Measurements from ENCODE around the gene DENND11. TPM values are rescaled to one million over a fixed set of nuclear protein-coding genes. Genes with fewer than 3 reads are reported as not detected.

DENND11 gene
- total RNA-seq, 4 donors from 2014 or later = 12.4 to 28.4 (median 19.6) TPM

- DNase-seq (ENCODE audit: low spot score) (no peak), ATAC-seq (ENCODE audit: low FRiP score) (no peak)
- no peak for TF ChIP-seq CTCF (IDR thresholded peaks at IDR 0.05)
These were observed 13.1 kb upstream of the DENND11 start for GRCh38 chr7:141715018-141715417.

GRCh38 chr7:141714571-141714970, 12.6 kb upstream of the DENND11 start:
- no peak for TF ChIP-seq CTCF (IDR thresholded peaks at IDR 0.05)
- ATAC-seq (ENCODE audit: low FRiP score) = no peak
- no peak for DNase-seq (ENCODE audit: low spot score)

- ATAC-seq (ENCODE audit: low FRiP score) (no peak), DNase-seq (ENCODE audit: low spot score) (no peak)
- no peak for TF ChIP-seq CTCF (IDR thresholded peaks at IDR 0.05)
These were observed 11.9 kb upstream of the DENND11 start for GRCh38 chr7:141713890-141714289.

- TF ChIP-seq CTCF (IDR thresholded peaks at IDR 0.05) = no peak
- DNase-seq (ENCODE audit: low spot score) (no peak), ATAC-seq (ENCODE audit: low FRiP score) (no peak)
These were observed 10.8 kb upstream of the DENND11 start for GRCh38 chr7:141712603-141713255.

- ATAC-seq (ENCODE audit: low FRiP score) = no peak
- TF ChIP-seq CTCF (IDR thresholded peaks at IDR 0.05) = no peak
- no peak for DNase-seq (ENCODE audit: low spot score)
These were observed 8.3 kb upstream of the DENND11 start for GRCh38 chr7:141710301-141710700.

GRCh38 chr7:141709749-141710148, 7.8 kb upstream of the DENND11 start:
- ATAC-seq (ENCODE audit: low FRiP score) (no peak), DNase-seq (ENCODE audit: low spot score) (no peak)
- no peak for TF ChIP-seq CTCF (IDR thresholded peaks at IDR 0.05)

GRCh38 chr7:141709318-141709717, 7.4 kb upstream of the DENND11 start:
- no peak for ATAC-seq (ENCODE audit: low FRiP score)
- DNase-seq (ENCODE audit: low spot score) = no peak
- no peak for TF ChIP-seq CTCF (IDR thresholded peaks at IDR 0.05)

Data from omental fat pad (tissue), 4 donors.